Hepatocyte (in vitro differentiated cells): ENCODE measurements around the gene TNFRSF1B.

Source experiments
- CTCF ChIP-seq: fragments of 200-600 bp; sonication (generic); IDR thresholded peaks from 2 replicates; pipeline ENCODE4 v1.5.1; 2016; ENCODE audit warnings: antibody characterized with exemption, mild to moderate bottlenecking; ENCODE audit not compliant: poor library complexity
- EZH2 ChIP-seq: fragments of 200-600 bp; sonication (generic); IDR thresholded peaks from 2 replicates; pipeline ENCODE4 v1.6.1; 2016; ENCODE audit warnings: antibody characterized with exemption, mild to moderate bottlenecking, borderline replicate concordance
- EZH2phosphoT487 ChIP-seq: fragments of 200-600 bp; sonication (generic); IDR thresholded peaks from one replicate; pipeline ENCODE4 v1.6.1; 2018; ENCODE audit warnings: antibody characterized with exemption, mild to moderate bottlenecking, low read depth, moderate library complexity; ENCODE audit not compliant: unreplicated experiment, severe bottlenecking

DNA sequence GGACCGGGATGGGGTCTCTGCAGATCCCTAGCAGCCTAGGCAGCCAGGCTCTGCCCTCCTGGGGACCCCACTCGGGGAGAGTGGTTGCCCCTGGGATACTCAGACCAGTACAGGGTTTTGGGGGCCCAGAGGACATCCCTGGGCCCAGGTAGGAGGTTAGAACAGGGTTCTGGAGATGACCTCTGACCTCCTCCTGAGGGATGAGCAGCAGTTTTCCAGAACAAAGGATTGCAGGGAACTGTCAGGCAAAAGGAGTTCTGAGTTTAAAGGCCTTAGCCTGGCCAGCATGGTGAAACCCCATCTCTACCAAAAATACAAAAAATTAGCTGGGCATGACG is 42.7 kb downstream of the TNFRSF1B start:
- TF ChIP-seq CTCF = no peak
- TF ChIP-seq EZH2phosphoT487 = no peak
- TF ChIP-seq EZH2 = no peak
